ENCODE measurements around the gene KLHDC4. TPM values are rescaled to one million over a fixed set of nuclear protein-coding genes. Genes with fewer than 3 reads are reported as not detected.

The KLHDC4 gene
- total and polyA plus RNA-seq, 10 of the 15 experiments (the other 5 are each of a cell fraction or from before 2014, with no cell fraction given) = 0.80 to 62.1 (median 32.8) TPM

GRCh38 chr16:87724490-87725291 lies 41.1 kb downstream of the KLHDC4 start:
- no peaks in the 10 kb centered on the region for H3K9me3 ChIP-seq (replicated peaks; ENCODE audit: control insufficient read depth, insufficient read depth, low read length)
- H3K9ac ChIP-seq (ENCODE audit: control insufficient read depth, insufficient read depth, low read length) = peak overlapping the region; percentile 54
- H3K4me2 ChIP-seq (ENCODE audit: control insufficient read depth, insufficient read depth) = peak overlapping the region; percentile 77
- ChIA-PET SMC1A (ENCODE audit: uncharacterized antibody, unreplicated experiment) (interaction anchor here (0.8 to 1.9 kb wide), 4 partner anchors 22 to 56 kb away, joined by 3 to 6 read pairs (median 4); no protein-coding TSS in a partner anchor), CTCF (interaction anchor here (0.5 to 2.9 kb wide), 3 partner anchors 22 to 258 kb away, joined by 3 to 12 read pairs (median 10); no protein-coding TSS in a partner anchor), RAD21 (ENCODE audit: unreplicated experiment) (interaction anchor here (0.7 to 1.4 kb wide), 2 partner anchors 41 to 54 kb away, joined by 3 to 6 read pairs; partner anchors contain the start of gene KLHDC4), POLR2A (interaction anchor here (0.6 kb wide), 2 partner anchors 50 to 1068 kb away, joined by 5 to 6 read pairs; no protein-coding TSS in a partner anchor)
- FAIRE-seq (peak; percentile 73), DNase-seq (ENCODE audit: low read depth, low spot score) (peak; percentile 25), ATAC-seq (peak; percentile 74)
- peaks cover 25% of the 10 kb centered on the region for H3K4me1 ChIP-seq (ENCODE audit: control insufficient read depth, insufficient read depth, low read length)
- H3K36me3 ChIP-seq (ENCODE audit: control insufficient read depth in 2 of 2, insufficient read depth in 2 of 2, low read length in 1 of 2) = peaks cover 8 to 35% of the 10 kb centered on the region in 2 experiments
- peak overlapping the region; percentile 62 for H2AFZ ChIP-seq (ENCODE audit: control insufficient read depth, low read depth, low read length)
- no TSS peak for BruUV-seq (replicated peaks)
- in situ Hi-C loops (cut with MboI) (no loop called here), intact Hi-C loops (cut with micrococcal nuclease; ENCODE audit: unreplicated experiment) (no loop called here)
- peaks cover 3% of the 10 kb centered on the region; the same call in 1 of the 2 replicates for H3K79me2 ChIP-seq (ENCODE audit: control insufficient read depth, insufficient read depth, low read length)
- H3K27ac ChIP-seq (ENCODE audit: control insufficient read depth, insufficient read depth) = peak overlapping the region; percentile 87
- TF ChIP-seq TCF3 (IDR thresholded peaks at IDR 0.05; ENCODE audit: borderline replicate concordance, insufficient read depth, low read depth, low read length) (peak; percentile 86), TBL1XR1 (IDR thresholded peaks at IDR 0.05; ENCODE audit: low read depth, low read length) (no peak), JUNB (IDR thresholded peaks at IDR 0.05) (peak; percentile 5; the same call in 1 of the 2 replicates), CBFB (IDR thresholded peaks at IDR 0.05; ENCODE audit: low read depth) (0 out of 2 replicates have a peak, but pooled peaks have one; percentile 42), TCF12 (IDR thresholded peaks at IDR 0.05; ENCODE audit: low read depth, low read length) (peak; percentile 84), FOXM1 (IDR thresholded peaks at IDR 0.05; ENCODE audit: low read depth, low read length) (peak; percentile 29; the same call in 1 of the 2 replicates), USF1 (IDR thresholded peaks at IDR 0.05; ENCODE audit: borderline replicate concordance, extremely low read length, insufficient read depth, low read depth, low read length) (peak; percentile 17), RUNX3 (IDR thresholded peaks at IDR 0.05; ENCODE audit: low read length) (peak; percentile 65), IKZF1 (conservative IDR thresholded peaks at IDR 0.05) (0 out of 2 replicates have a peak, but pooled peaks have one; percentile 13), POLR2A (IDR thresholded peaks at IDR 0.05; ENCODE audit: low read depth, low read length) (no peak), NFIC (IDR thresholded peaks at IDR 0.05; ENCODE audit: low read depth, low read length) (0 out of 2 replicates have a peak, but pooled peaks have one; percentile 17), IKZF2 (IDR thresholded peaks at IDR 0.05) (peak in 1 of 2 experiments; percentile 43; a peak in 2 of 4 replicates), E2F8 (IDR thresholded peaks at IDR 0.05; ENCODE audit: low read depth, partially characterized antibody) (no peak), EED (IDR thresholded peaks at IDR 0.05; ENCODE audit: low read depth) (peak; percentile 56)
- WGBS (ENCODE audit: insufficient coverage, insufficient replicate concordance, low lambda C conversion rate, missing lambda C conversion rate) = 28% methylated on average over 19 of the region's 19 CpGs
- H4K20me1 ChIP-seq (ENCODE audit: control insufficient read depth, insufficient read depth) = no peaks in the 10 kb centered on the region
- H3K27me3 ChIP-seq (replicated peaks in 1 of 2; ENCODE audit: control insufficient read depth in 2 of 2, insufficient read depth in 2 of 2, low read length in 1 of 2) = no peaks in the 10 kb centered on the region
- H3K4me3 ChIP-seq = no peak overlapping the region; the same call in 1 of the 2 replicates

Data from GM12878 (cell line).